ENCODE results near the gene NME3.

GRCh38 chr16:1784977-1785845 is 13.9 kb upstream of the NME3 start:
- TF ChIP-seq EZH2 (IDR thresholded peaks at IDR 0.05) = no peak
- no peak for TF ChIP-seq CTCF (IDR thresholded peaks at IDR 0.05)

Measured in neural progenitor cell (in vitro differentiated cells).